ENCODE data around the gene PITPNM2. TPM values are rescaled to one million over a fixed set of nuclear protein-coding genes. Genes with fewer than 3 reads are reported as not detected.

PITPNM2 gene
- polyA plus RNA-seq, 1 donor (not counting 4 experiments of a cell fraction or from before 2014, with no cell fraction given) = 1.4 TPM

DNA sequence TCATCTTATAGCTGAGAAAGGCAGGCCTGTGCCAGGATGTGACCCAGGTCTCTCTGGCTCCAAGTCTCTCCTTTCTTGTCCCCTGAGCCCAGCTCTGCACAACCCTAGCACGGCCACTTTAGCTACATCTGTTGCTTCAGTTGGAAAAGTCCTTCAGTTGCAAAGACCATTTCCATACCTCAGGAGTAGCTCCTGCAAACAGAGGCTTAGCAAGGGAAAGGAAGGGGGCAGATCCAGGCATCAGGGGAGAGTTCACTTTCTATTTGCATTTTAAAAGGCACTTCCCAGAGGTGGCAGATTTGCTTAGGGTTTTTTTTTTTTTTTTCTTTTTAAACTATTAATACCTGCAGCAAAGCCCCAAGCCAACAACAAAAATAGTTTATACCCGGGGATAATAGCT lies 3.0 kb upstream of the PITPNM2 start:
- H3K27me3 ChIP-seq (ENCODE audit: control insufficient read depth, extremely low read depth, insufficient read depth, low read length) = no peaks in the 10 kb centered on the region
- H2AFZ ChIP-seq (ENCODE audit: control insufficient read depth, low read length) = no peak overlapping the region
- no peak for TF ChIP-seq CTCF (optimal IDR thresholded peaks at IDR 0.05 in 1 of 3, IDR thresholded peaks at IDR 0.05 in 1 of 3, conservative IDR thresholded peaks at IDR 0.05 in 1 of 3; ENCODE audit: extremely low read depth in 1 of 3, insufficient read depth in 2 of 3, low read length in 3 of 3)
- TF ChIP-seq EZH2 (IDR thresholded peaks at IDR 0.05; ENCODE audit: low read length) = no peak
- no peaks in the 10 kb centered on the region for H4K20me1 ChIP-seq (ENCODE audit: control insufficient read depth, extremely low read depth, insufficient read depth, low read length)
- H3K79me2 ChIP-seq (ENCODE audit: control insufficient read depth, insufficient read depth, low read length) = no peaks in the 10 kb centered on the region
- dilution Hi-C loops (cut with MboI; ENCODE audit: extremely low pct_ligation_motif_present, low sequenced_read_pairs) = no loop called here
- H3K27ac ChIP-seq (ENCODE audit: control insufficient read depth, insufficient read depth, low read length) = no peak overlapping the region
- H3K4me3 ChIP-seq (ENCODE audit: control insufficient read depth in 2 of 3, extremely low read depth in 1 of 3, insufficient read depth in 2 of 3, low read depth in 1 of 3, low read length in 3 of 3) = no peak overlapping the region
- DNase-seq (ENCODE audit: low read depth, low spot score) (no peak), FAIRE-seq (no peak)
- no peaks in the 10 kb centered on the region for H3K9me3 ChIP-seq (ENCODE audit: control insufficient read depth, low read depth, low read length)
- H3K36me3 ChIP-seq (ENCODE audit: control insufficient read depth in 2 of 2, extremely low read depth in 1 of 2, insufficient read depth in 2 of 2, low read length in 2 of 2) = peaks cover 0 to 2% of the 10 kb centered on the region in 2 experiments
- no peak overlapping the region for H3K4me2 ChIP-seq (ENCODE audit: control insufficient read depth, extremely low read depth, insufficient read depth, low read depth, low read length)
- H3K9me1 ChIP-seq (ENCODE audit: control insufficient read depth, extremely low read depth, insufficient read depth, low read length) = no peaks in the 10 kb centered on the region
- no peak overlapping the region for H3K9ac ChIP-seq (ENCODE audit: control insufficient read depth, extremely low read depth, insufficient read depth, low read length)
- H3K4me1 ChIP-seq (ENCODE audit: control insufficient read depth, extremely low read depth, insufficient read depth, low read length) = peaks cover 5% of the 10 kb centered on the region

- peaks cover 5% of the 10 kb centered on the region for H3K4me1 ChIP-seq (ENCODE audit: control insufficient read depth, extremely low read depth, insufficient read depth, low read length)
- DNase-seq (ENCODE audit: low read depth, low spot score) = no peak
- no peaks in the 10 kb centered on the region for H3K9me3 ChIP-seq (ENCODE audit: control insufficient read depth, low read depth, low read length)
- H3K27me3 ChIP-seq (ENCODE audit: control insufficient read depth, extremely low read depth, insufficient read depth, low read length) = no peaks in the 10 kb centered on the region
- no peaks in the 10 kb centered on the region for H3K9me1 ChIP-seq (ENCODE audit: control insufficient read depth, extremely low read depth, insufficient read depth, low read length)
- no peaks in the 10 kb centered on the region for H4K20me1 ChIP-seq (ENCODE audit: control insufficient read depth, extremely low read depth, insufficient read depth, low read length)
- H2AFZ ChIP-seq (ENCODE audit: control insufficient read depth, low read length) = no peak overlapping the region
- H3K79me2 ChIP-seq (ENCODE audit: control insufficient read depth, insufficient read depth, low read length) = no peaks in the 10 kb centered on the region
- TF ChIP-seq EZH2 (IDR thresholded peaks at IDR 0.05; ENCODE audit: low read length) = no peak
- no peak overlapping the region for H3K4me2 ChIP-seq (ENCODE audit: control insufficient read depth, extremely low read depth, insufficient read depth, low read depth, low read length)
- no peak overlapping the region for H3K4me3 ChIP-seq (ENCODE audit: control insufficient read depth in 2 of 3, extremely low read depth in 1 of 3, insufficient read depth in 2 of 3, low read depth in 1 of 3, low read length in 3 of 3)
- H3K36me3 ChIP-seq (ENCODE audit: control insufficient read depth in 2 of 2, extremely low read depth in 1 of 2, insufficient read depth in 2 of 2, low read length in 2 of 2) = peaks cover 0 to 2% of the 10 kb centered on the region in 2 experiments
- dilution Hi-C loops (cut with MboI; ENCODE audit: extremely low pct_ligation_motif_present, low sequenced_read_pairs) = no loop called here
- no peak overlapping the region for H3K27ac ChIP-seq (ENCODE audit: control insufficient read depth, insufficient read depth, low read length)
- no peak overlapping the region for H3K9ac ChIP-seq (ENCODE audit: control insufficient read depth, extremely low read depth, insufficient read depth, low read length)
- FAIRE-seq = no peak
Observed at GRCh38 chr12:123152833-123153232, 1.9 kb upstream of the PITPNM2 start.
